NCI-H2081 treated with DMSO at 0.1 percent for 48 hours (cell line): ENCODE measurements around the gene DCD.
"Not testable (repeated sequence)": the region's sequence is repeated elsewhere in the genome, so short reads cannot be mapped to it uniquely, and the experiment has no call there.

Source experiments
- DNase-seq: peaks from one replicate; lab custom pipeline; 2025; lab: John Stamatoyannopoulos, UW

Gene DCD

DNA sequence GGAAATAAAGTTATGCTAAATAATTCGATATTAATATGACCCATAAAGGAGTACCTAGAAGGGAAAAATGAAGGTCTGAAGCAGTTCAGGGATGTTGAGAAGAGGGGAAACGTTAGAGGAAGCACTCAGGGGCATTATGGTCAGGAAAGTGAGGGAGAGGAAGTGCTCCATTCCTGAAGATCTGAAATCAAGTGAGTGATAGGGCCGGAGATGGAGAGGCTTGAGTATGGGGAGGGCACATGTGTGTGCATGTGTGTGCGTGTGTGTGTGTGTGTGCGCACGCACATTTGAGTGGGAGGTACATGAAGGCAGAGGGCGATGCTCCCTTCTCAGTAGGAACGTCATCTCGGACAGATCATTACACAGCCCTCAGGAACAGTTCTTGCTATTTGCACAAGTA, 4.9 kb upstream of the DCD start:
- DNase-seq = no peak

DNA sequence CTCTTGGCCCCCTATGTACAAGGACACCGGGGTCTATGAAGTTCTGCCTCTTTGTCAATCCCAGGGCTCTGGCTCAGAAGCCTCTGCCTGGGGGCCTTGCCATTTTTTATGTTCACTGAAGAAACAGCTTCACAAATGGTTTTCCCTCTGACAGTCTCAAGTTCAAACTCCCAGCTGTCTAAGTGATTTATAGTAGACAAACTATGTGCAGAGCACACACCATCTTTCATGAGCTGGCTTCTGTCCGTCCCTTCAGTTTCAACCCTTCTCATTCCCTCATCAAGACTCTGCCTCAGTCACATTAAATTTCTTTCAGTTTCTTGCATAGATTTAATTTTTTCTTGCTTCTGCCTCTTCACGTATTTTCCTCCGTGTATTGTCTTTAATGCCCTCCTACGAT, 2.7 kb upstream of the DCD start:
- DNase-seq = no peak

GRCh38 chr12:54650409-54650808, 2.2 kb upstream of the DCD start:
- DNase-seq = no peak

DNA sequence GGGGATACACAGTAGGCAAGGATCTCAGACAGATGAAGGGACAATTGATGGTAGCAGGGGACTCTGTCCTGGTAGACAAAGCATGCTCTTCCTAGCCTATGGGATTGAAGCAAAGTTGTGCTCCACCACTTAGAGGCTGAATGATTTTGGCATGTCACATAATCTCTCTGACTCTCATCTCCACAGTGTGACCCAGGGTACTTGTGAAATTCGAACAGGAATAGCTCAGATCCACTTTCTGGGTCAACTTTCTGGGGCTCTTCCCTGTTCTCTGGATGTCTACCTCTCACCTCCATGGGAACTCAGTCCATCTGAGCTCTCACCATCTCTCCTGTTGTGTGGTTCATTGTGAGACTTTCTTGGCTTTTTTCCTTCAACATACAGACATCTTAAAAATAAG, 1.7 kb upstream of the DCD start:
- DNase-seq = no peak

DNA sequence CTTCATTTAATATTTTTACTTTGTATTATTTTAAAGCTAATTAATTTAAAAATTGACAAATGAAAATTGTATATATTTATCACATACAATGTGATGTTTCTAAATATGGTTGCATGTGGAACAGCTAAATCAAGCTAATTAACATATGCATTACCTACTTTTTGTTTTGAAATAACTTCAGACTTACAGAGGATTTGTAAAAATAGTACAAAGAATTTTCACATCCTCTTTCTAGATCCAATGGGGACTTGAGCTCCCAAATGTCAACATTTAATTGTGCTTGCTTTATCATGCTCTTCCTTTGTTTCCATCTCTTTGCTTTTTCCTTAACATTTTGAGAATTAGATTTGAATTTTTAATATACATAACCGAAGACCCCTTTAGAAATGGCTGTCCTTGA, 6.6 kb downstream of the DCD start:
- no peak for DNase-seq

DNA sequence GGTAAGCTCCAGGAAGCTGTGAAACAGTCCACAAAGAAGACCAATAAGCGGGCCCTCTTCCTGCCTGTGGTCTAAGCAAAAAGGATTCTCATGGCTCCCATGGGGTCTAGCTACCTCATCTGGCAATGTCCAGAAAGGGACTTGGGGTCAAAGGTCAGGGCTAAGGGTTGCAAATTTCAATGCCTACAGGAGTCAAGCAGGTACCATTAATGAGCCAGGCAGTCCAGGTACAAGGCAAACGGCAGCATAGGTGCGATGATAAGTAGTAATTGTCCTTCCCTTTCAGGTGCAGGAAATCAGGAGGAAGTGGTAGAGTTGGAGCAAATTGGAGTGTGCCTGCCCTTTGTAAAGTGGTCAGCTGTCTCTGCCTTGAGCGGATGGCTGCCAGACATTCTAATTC, 7.1 kb downstream of the DCD start:
- no peak for DNase-seq

DNA sequence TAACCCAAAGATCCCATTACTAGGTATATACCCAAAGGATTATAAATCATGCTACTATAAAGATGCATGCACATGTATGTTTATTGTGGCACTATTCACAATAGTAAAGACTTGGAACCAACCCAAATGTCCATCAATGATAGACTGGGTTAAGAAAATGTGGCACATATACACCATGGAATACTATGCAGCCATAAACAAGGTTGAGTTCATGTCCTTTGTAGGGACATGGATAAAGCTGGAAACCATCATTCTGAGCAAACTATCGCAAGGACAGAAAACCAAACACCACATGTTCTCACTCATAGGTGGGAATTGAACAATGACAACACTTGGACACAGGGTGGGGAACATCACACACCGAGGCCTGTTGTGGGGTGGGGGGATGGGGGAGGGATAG, 9.1 kb downstream of the DCD start:
- not testable (repeated sequence) for DNase-seq

DNA sequence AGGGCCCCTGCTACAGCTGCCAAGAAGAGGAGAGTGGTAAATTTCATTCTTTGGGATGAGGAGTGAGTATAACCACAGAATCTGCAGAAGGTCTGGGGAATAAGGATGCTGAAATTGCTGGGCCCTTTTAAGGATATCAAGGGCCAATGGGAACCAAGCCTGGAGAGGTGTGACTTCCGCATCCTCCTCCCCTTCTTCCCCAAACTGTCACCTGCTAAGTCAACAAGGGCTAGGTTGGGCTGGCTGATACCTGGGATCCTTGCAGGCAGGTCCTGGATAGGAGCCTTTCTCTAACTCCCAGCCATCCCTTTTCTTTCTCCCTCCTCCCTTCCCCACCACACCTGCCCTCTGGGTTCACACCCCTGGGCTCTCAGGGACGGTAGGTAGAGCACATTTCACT, 13.4 kb downstream of the DCD start, which contains the start of gene LACRT:
Gene LACRT, minus strand, starts transcription at position 101 of the 400 bp plus-strand sequence. Its CDS starts 54 bp downstream, at position 47.
- DNase-seq = no peak

- no peak for DNase-seq
Observed at GRCh38 chr12:54631988-54632728, 16.0 kb downstream of the DCD start.

DNA sequence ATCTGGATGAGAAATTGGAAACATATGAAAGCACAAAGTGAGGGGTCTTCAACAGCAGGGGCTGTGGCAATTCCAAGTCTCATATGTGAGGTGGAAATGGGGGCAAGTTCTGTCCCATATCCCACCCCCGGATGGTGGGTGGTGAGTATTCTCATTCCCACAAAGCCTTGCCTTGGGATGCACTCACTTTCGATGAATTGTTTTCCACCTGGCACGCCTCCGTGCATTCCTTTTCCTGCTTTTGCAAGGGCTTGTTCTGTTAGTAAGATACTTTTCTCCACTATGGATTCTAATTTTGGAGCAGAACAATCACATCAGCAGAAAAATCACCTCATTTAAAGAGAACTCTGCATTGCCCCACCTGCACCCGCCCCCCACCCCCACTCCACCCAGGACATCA, 16.6 kb downstream of the DCD start:
- DNase-seq = no peak

DNA sequence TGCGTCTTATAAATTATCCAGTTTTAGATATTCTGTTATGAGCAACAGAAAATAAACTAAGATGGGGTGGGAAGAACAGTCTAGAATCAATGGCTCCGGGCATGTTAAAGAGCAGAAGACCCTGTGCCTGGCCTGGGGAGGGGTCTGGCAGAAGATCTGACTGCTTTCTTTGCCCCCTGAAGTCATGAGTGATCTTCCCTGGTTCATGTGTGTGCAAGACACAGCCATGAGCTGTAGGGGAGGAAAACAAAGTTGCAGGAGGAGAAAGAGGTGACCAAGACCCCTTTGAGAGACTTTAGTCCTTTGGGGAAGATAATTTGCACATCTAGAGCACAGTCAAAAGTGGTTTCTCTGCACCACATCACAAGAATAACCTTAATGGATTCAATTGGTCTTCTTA, 18.2 kb downstream of the DCD start:
- no peak for DNase-seq

DNA sequence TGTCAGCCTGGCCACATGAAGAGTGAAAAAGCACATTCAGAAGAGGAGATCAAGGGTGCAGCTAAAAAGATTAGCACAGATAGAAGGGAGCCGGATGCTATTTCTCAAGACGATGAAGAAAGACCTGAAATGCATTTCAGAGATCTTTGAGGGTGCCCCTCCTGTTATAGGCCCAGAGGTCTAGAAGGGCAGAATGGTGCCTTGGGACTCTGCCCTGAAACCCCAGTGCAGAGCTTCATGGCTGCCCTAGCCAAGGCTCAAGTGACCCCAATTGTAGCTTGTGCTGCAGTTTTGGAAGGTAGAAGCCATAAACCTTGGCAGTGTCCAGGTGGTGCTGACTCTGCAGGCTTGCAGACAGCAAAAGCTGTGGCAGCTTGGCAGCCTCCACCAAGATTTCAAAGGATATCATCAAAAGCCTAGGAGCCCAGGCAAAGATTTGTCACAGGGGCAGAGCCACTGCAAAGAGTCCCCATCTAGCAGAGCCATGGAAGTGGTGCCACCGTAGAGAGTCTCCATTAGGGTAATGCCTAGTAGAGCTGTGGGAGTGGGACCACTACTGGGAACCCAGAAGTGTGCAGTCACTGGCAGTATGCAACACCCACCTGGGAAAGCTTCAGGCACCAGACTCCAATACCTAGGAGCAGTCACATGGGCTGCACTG, 19.8 kb downstream of the DCD start:
- no peak for DNase-seq

DNA sequence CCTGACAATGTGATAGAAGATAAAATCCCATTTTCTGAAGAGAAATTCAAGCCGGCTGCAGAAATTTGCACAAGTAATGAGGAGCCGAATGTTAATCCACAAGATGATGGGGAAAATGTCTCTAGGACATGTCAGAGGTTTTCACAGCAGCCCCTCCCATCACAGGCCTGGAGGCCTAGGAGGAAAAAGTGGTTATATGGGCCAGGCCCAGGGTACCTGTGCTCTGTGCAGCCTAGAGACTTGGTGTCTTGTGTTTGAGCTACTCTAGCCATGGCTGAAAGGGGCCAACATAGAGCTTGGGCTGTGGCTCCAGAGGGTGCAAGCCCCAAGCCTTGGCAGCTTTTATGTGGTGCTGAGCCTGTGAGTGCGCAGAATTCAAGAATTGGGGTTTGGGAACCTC, 20.9 kb downstream of the DCD start:
- no peak for DNase-seq

DNA sequence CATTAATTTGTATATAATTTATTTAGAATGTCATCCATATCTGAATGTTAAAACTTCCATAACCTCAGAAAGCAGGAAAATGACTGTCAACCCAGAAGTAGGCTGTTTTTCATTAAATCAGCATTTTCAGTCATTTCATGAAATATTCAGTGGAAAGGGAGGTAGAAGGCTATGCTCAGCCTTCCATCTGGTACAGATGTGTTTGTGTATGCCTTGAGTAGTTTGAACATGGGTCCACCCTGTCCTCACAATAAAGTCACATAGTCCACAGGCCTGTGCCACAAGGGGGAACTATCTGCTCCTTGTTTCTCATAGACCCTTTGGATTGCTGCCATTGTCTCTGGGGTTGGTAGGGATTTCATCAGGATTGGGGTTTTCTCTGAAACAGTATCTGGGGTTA, 22.6 kb downstream of the DCD start:
- no peak for DNase-seq

DNA sequence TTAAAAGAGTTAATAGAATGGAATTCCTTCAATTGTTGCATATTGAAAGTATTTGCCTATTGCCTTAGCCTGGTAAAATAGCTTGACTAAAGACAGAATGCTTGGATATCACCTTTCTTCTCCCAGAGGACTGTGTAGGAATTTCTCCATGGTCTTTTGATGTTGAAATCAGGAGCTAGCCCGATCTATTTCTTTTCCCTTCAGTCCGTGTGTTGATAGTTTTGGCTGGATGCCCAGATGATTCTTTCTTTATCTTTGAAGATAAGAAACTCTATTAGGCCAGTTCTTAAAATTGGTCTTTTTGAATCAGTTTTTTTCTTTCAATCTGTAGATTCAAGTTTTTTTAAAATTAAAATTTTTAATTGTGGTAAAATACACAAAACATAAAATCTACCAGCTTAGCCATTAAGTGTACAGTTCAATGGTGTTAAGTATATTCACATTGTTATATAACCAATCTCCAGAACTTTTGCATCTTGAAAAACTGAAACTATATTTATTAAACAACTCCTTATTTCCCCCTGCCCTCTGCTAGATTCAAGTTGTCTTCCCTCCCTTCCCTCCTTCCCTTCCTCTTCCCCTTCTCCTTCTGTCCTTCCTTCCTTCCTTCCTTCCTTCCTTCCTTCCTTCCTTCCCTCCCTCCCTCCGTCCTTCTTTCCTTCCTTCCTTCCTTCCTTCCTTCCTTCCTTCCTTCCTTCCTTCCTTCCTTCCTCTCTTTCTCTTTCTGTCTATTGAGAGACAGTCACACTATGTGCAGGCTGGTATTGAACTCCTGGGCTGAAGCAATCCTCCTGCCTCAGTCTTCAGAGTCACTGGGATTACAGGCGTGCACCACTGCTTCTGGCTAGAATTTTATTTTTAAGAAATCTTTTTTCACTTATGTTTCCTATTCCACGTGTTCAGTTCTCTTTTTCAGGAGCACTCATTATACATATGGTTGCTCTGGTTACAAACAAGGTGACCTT, 23.6 kb downstream of the DCD start:
- no peak for DNase-seq

DNA sequence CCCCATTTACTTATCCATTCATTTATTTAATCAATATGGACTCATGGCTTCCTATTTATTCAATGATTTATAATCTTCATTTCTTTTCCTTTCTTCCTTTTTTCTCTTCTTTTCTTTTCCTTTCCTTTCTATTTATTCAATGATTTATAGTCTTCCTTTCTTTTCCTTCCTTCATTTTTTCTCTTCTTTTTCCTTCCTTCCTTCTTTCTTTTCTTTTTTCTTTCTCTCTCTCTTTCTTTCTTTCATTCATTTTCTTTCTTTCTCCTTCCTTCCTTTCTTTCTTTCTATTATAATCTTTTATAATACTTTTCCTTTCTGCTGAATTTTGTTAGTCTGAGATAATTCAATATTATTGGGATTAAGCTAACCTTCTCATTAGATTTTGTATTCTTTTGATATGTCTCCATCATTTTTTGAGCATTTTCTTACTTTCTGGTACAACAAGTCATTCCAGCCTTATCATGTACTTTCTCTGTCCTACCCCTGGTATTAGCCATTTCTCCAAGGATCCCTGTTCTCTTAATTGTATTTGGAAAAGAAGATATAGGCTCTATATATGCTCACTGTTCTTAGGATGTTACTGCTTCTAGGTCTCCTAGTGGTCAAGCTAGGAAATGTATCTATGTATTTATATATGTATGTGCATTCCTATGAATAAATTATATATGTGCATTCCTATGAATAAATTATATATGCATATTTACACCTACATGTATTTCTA, 25.5 kb downstream of the DCD start:
- DNase-seq = no peak

DNA sequence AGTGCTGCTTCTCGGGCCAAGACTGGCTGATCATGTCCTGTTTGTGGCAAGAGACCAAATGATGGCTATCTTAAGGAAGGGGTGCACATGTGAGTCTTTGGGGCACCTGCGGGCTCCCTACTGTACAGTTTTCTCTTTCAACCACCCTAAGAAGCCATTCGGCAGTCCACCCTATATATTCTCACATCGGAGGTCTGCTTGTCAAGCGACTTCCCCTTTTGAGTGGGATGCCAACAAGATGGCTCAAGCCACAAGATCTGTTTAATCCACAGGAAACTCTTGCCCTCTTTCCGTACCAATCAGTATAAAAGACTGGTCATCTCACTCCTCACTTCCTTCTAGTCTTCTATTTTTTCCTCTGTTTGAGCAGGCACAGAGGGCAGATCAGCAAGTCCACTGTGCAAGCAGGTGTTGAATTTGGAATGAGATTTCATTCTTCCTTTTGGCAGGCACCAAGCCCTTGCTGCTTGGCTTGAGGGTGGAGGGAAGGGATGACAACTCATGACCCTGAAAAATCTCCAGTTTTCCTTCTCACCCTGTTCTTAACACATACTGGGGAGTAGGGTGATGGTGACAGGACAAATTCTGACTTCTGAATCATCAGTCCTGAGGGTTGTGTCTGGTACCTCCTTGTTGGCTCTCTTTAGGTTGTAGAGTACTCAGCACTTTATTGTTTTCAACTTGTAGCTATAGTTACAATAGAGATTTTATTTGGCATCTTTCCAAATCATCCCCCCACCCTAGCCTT, 31.1 kb downstream of the DCD start:
- no peak for DNase-seq

- DNase-seq = no peak
Observed at GRCh38 chr12:54612225-54612750, 35.9 kb downstream of the DCD start.

- DNase-seq = no peak
Observed at GRCh38 chr12:54611715-54612149, 36.4 kb downstream of the DCD start.

DNA sequence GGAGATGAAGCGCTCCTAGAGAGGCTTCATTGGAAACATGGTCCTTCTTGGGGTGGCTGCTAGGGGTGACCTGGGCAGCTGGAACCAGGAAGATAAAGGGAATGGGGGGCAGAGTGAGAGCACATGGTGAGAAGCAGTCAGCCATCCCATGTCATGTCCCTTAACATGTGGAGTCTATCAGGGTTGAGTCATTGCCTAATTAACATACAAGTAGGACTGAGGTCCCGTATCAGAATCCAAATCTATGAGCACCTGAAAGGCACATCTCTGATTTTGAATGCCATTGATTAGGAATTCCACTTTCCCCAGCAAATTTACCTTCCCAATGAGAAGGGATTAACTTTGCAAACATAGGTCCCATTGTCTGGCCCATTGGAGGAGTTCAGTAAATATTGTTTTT, 39.4 kb downstream of the DCD start:
- DNase-seq = no peak

DNA sequence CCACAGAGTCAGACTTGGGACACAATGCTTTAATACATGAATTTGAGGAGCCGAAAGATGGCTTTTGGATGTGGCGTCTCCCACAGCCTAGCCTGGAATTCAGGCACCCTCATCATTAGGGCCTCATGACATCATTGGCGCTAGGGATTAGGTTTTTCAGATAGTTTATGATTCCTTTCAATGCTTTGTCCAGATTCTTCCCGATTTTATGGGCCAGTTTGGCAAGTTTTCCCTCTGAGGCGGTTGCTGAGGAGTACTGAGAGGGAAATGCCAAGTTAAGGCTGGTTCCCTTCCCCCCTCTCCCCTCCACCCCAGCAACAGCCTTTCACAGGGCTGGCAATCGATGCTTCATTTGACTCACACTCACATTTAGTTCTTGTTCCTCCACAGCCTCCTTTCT, 40.0 kb downstream of the DCD start:
- DNase-seq = no peak
